Kidney capillary endothelial cell (primary cell): ENCODE results near the gene ABHD4.
"Not testable (repeated sequence)": the region's sequence is repeated elsewhere in the genome, so short reads cannot be mapped to it uniquely, and the experiment has no call there.

Experiments used
- DNase-seq: peaks from one replicate; pipeline ENCODE4 v3.0.0-alpha.2; 2018; ENCODE audit warnings: low spot score

The ABHD4 gene

GRCh38 chr14:22598099-22598895, at the start of gene ABHD4:
ABHD4 (plus strand) TSS chr14:22598300; CDS start chr14:22598307, 7 bp downstream.
- peak; percentile 47 for DNase-seq

- no peak for DNase-seq
Measured at GRCh38 chr14:22549324-22549962, 48.7 kb upstream of the ABHD4 start.

- DNase-seq: peak; percentile 91
Measured at GRCh38 chr14:22549981-22550673, 48.0 kb upstream of the ABHD4 start.

- no peak for DNase-seq
Measured at GRCh38 chr14:22551605-22551997, 46.5 kb upstream of the ABHD4 start.

- DNase-seq: no peak
Measured at GRCh38 chr14:22552001-22552826, 45.9 kb upstream of the ABHD4 start.

GRCh38 chr14:22552827-22553076, 45.3 kb upstream of the ABHD4 start:
- DNase-seq: no peak

- no peak for DNase-seq
Measured at GRCh38 chr14:22553445-22553844, 44.7 kb upstream of the ABHD4 start.

- not testable (repeated sequence) for DNase-seq
Measured at GRCh38 chr14:22553861-22554497, 44.1 kb upstream of the ABHD4 start.

GRCh38 chr14:22554498-22555383, 43.4 kb upstream of the ABHD4 start:
- no peak for DNase-seq

GRCh38 chr14:22555384-22556011, 42.6 kb upstream of the ABHD4 start:
- no peak for DNase-seq

- DNase-seq: peak; percentile 59
Measured at GRCh38 chr14:22556021-22556989, 41.8 kb upstream of the ABHD4 start.

GRCh38 chr14:22556990-22557623, 41.0 kb upstream of the ABHD4 start:
- peak; percentile 85 for DNase-seq

- DNase-seq: no peak
Measured at GRCh38 chr14:22557846-22558220, 40.3 kb upstream of the ABHD4 start.

GRCh38 chr14:22558221-22558913, 39.7 kb upstream of the ABHD4 start:
- peak; percentile 72 for DNase-seq

- no peak for DNase-seq
Measured at GRCh38 chr14:22559041-22559440, 39.1 kb upstream of the ABHD4 start.

GRCh38 chr14:22560662-22561365, 37.3 kb upstream of the ABHD4 start:
- DNase-seq: no peak

GRCh38 chr14:22561366-22561660, 36.8 kb upstream of the ABHD4 start:
- DNase-seq: no peak
